Neural crest cell (in vitro differentiated cells): ENCODE measurements around the gene SMOC2. TPM values are rescaled to one million over a fixed set of nuclear protein-coding genes. Genes with fewer than 3 reads are reported as not detected.

Source experiments
- DNase-seq: peaks from one replicate; pipeline ENCODE4 v3.0.0; 2021; ENCODE audit warnings: low read depth, mixed read lengths, low spot score
- H3K27ac Mint-ChIP-seq: one replicate; pipeline ENCODE4 v1.8.0; 2021; ENCODE audit warnings: mild to moderate bottlenecking, mixed read lengths; ENCODE audit not compliant: unreplicated experiment
- H3K27me3 Mint-ChIP-seq: 2 replicates; pipeline ENCODE4 v1.8.0; 2021; ENCODE audit warnings: low read depth, mild to moderate bottlenecking, mixed read lengths
- H3K36me3 Mint-ChIP-seq: 2 replicates; pipeline ENCODE4 v1.8.0; 2021; ENCODE audit warnings: low read depth, mild to moderate bottlenecking, mixed read lengths
- H3K4me1 Mint-ChIP-seq: 2 replicates; pipeline ENCODE4 v1.8.0; 2021; ENCODE audit warnings: mixed read lengths
- H3K4me3 Mint-ChIP-seq: one replicate; pipeline ENCODE4 v1.8.0; 2021; ENCODE audit warnings: mild to moderate bottlenecking, mixed read lengths
- H3K9me3 Mint-ChIP-seq: 2 replicates; pipeline ENCODE4 v1.8.0; 2021; ENCODE audit warnings: mixed read lengths
- total RNA-seq: library from RNA; stranded (reverse); gene quantifications from 2 replicates; pipeline ENCODE4 v1.2.1, GENCODE V29; 2021
- TF ChIP-seq, protein P1 (sequence below): fragments of 200-600 bp; sonication (generic); conservative IDR thresholded peaks from 2 replicates; pipeline ENCODE4 v1.5.0; 2021; ENCODE audit warnings: antibody characterized with exemption, mild to moderate bottlenecking

SMOC2 gene
- total RNA-seq, 1 donor from 2014 or later = 0.23 TPM

DNA sequence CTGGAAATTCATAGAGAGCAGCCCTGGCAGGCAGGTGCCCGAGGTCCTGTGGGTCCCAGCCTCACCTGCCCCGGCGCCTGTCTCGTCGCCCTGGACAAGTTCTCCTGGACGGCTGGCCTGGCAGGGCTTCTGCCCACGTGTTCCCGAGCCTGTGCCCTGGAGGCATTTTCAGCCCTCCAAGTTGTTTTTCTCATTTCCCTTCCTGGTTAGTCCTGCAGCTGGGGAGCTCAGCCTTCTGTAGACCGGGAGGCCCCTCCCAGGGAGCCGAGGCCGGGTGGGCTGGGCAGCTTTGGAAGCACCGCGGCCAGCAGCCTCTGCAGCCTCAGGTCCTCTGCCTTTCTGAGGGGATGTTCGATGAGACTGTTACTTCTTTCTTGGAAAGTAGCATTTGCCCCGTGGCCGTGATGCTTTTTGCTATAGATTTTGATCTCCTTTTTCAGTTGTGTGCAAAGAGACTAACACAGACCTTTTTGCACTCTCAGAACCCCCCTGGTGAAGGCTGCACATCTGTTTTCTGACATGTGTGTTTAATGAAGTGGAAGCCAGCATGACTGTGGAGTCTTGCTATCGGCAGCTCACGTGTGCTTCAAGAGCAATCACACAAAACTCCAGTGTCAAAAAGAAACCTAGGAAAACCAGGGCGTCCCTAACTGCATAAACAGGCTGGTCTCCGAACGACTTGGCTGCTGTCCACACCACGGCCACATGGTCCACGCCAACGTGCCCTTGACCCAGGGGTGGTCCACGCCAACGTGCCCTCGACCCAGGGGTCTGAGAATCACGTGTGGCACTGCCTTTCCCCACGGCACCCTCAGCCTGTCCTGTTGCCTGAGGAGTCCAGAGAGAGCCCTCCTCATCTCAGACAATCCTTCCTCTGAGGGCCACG is 207.5 kb downstream of the SMOC2 start:
- Mint-ChIP-seq H3K27ac (no peak overlapping the region), H3K9me3 (no peaks in the 10 kb centered on the region), H3K36me3 (no peaks in the 10 kb centered on the region), H3K4me3 (no peak overlapping the region), H3K4me1 (peaks cover 22% of the 10 kb centered on the region), H3K27me3 (no peaks in the 10 kb centered on the region)
- DNase-seq = no peak
- TF ChIP-seq, protein P1, sequence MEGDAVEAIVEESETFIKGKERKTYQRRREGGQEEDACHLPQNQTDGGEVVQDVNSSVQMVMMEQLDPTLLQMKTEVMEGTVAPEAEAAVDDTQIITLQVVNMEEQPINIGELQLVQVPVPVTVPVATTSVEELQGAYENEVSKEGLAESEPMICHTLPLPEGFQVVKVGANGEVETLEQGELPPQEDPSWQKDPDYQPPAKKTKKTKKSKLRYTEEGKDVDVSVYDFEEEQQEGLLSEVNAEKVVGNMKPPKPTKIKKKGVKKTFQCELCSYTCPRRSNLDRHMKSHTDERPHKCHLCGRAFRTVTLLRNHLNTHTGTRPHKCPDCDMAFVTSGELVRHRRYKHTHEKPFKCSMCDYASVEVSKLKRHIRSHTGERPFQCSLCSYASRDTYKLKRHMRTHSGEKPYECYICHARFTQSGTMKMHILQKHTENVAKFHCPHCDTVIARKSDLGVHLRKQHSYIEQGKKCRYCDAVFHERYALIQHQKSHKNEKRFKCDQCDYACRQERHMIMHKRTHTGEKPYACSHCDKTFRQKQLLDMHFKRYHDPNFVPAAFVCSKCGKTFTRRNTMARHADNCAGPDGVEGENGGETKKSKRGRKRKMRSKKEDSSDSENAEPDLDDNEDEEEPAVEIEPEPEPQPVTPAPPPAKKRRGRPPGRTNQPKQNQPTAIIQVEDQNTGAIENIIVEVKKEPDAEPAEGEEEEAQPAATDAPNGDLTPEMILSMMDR = no peak

DNA sequence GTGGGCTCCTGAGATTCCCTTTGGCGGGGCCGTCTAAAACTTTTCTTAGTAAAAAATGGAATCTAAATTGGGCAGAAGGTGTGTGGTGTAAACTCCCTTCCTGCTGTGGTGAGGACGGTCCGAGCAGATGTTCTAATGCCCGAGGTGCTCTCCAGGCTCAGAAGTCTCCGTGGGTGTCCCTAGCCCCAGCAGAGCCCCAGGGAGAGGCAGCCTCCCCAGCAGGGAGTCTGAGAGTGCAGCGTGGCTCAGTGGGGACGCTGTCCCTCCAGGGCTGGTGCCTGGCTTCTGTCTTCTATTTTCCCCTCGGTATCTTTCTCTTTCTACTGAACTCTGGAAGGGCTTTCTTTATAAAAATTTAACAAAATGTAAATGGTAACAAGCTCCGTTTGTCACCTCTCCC is 208.2 kb downstream of the SMOC2 start:
- Mint-ChIP-seq H3K27ac (no peak overlapping the region), H3K27me3 (no peaks in the 10 kb centered on the region), H3K4me3 (no peak overlapping the region), H3K36me3 (no peaks in the 10 kb centered on the region), H3K9me3 (no peaks in the 10 kb centered on the region), H3K4me1 (peaks cover 22% of the 10 kb centered on the region)
- TF ChIP-seq, protein P1 = no peak
- no peak for DNase-seq

GRCh38 chr6:168650671-168651111 is 209.7 kb downstream of the SMOC2 start:
- Mint-ChIP-seq H3K9me3 (peaks cover 1% of the 10 kb centered on the region), H3K4me3 (no peak overlapping the region), H3K27ac (no peak overlapping the region), H3K27me3 (no peaks in the 10 kb centered on the region), H3K36me3 (no peaks in the 10 kb centered on the region), H3K4me1 (peaks cover 22% of the 10 kb centered on the region)
- no peak for DNase-seq
- TF ChIP-seq, protein P1 = no peak

GRCh38 chr6:168655462-168656152 is 214.6 kb downstream of the SMOC2 start:
- peaks cover 11% of the 10 kb centered on the region for H3K36me3 Mint-ChIP-seq

DNA sequence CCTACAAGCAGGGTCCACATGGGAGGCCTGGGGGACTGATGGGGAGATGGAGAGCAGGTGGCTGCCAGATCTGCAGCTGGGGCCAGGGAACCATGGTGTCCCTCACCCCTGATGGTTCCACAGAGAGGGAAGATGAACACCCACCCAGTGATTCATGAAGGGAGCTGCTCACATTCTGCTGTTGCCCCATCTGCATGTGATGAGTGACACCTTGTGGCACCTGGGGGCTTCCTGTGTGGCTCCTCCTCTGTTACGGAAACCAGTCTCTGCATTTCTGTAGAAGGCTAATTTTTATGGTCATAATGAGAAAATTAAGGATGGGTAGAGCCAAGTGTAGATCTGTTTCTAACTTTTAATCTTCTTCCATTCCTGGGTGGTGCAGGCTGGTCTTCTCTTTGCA is 217.1 kb downstream of the SMOC2 start:
- H3K4me3 Mint-ChIP-seq = no peak overlapping the region
- no peak overlapping the region for H3K27ac Mint-ChIP-seq
- DNase-seq = no peak
- TF ChIP-seq, protein P1 = no peak
- peaks cover 11% of the 10 kb centered on the region for H3K36me3 Mint-ChIP-seq
- H3K27me3 Mint-ChIP-seq = peaks cover 2% of the 10 kb centered on the region
- peaks cover 14% of the 10 kb centered on the region for H3K4me1 Mint-ChIP-seq
- peaks cover 13% of the 10 kb centered on the region for H3K9me3 Mint-ChIP-seq

More at GRCh38 chr6:168655462-168656152, 214.6 kb downstream of the SMOC2 start:
- Mint-ChIP-seq H3K9me3 (peaks cover 13% of the 10 kb centered on the region), H3K27ac (no peak overlapping the region), H3K27me3 (no peaks in the 10 kb centered on the region), H3K4me3 (no peak overlapping the region), H3K4me1 (peaks cover 14% of the 10 kb centered on the region)
- TF ChIP-seq, protein P1 = no peak
- no peak for DNase-seq
